ENCODE measurements around the gene TMEM26. TPM values are rescaled to one million over a fixed set of nuclear protein-coding genes. Genes with fewer than 3 reads are reported as not detected.

Gene TMEM26
- total and polyA plus RNA-seq, 2 of the 13 experiments (the other 11 are each of a cell fraction or from before 2014, with no cell fraction given), result not detected

- TF ChIP-seq ZNF142 (CRISPR knock-in tag; IDR thresholded peaks at IDR 0.05) (no peak), SCMH1 (CRISPR knock-in tag; IDR thresholded peaks at IDR 0.05; ENCODE audit: borderline replicate concordance) (no peak), ZNF672 (CRISPR knock-in tag; IDR thresholded peaks at IDR 0.05) (no peak), ZBTB20 (CRISPR knock-in tag; IDR thresholded peaks at IDR 0.05; ENCODE audit: borderline replicate concordance, low read depth) (no peak), PHF20 (CRISPR knock-in tag; IDR thresholded peaks at IDR 0.05) (no peak)
- TF ChIP-seq, protein P1, sequence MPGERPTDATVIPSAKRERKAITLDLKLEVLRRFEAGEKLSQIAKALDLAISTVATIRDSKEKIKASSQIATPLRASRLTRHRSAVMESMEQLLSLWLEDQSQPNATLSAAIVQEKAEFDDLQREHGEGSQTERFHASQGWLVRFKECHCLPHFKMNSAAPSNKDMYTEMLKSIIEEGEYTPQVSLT (CRISPR knock-in tag; IDR thresholded peaks at IDR 0.05; ENCODE audit: borderline replicate concordance, low read depth), result no peak
Observed at GRCh38 chr10:61456095-61456789, 3.1 kb upstream of the TMEM26 start (continued).
